ENCODE data around the gene TMEM178B. TPM values are rescaled to one million over a fixed set of nuclear protein-coding genes. Genes with fewer than 3 reads are reported as not detected.

The TMEM178B gene
- polyA plus RNA-seq, 1 of the 3 experiments (the other 2 are of a cell fraction) = 0.20 TPM

- Histone ChIP-seq H3K4me3 (ENCODE audit: low read depth in 2 of 2, low read length in 1 of 2) (no peak overlapping the region), H3F3A (replicated peaks; ENCODE audit: insufficient read depth) (no peaks in the 10 kb centered on the region), H3K27ac (ENCODE audit: low read depth in 2 of 2, low read length in 1 of 2) (no peak overlapping the region), H3K4me1 (ENCODE audit: control insufficient read depth in 1 of 2, insufficient read depth in 2 of 2, low read depth in 1 of 2, low read length in 1 of 2) (no peaks in the 10 kb centered on the region), H3K9me2 (no peaks in the 10 kb centered on the region), H3K79me2 (ENCODE audit: insufficient read depth) (no peaks in the 10 kb centered on the region), H3K9ac (no peak overlapping the region), H4K20me1 (ENCODE audit: insufficient read depth) (no peaks in the 10 kb centered on the region), H3K27me3 (ENCODE audit: insufficient read depth) (no peaks in the 10 kb centered on the region), H3K4me2 (no peak overlapping the region), H2AFZ (ENCODE audit: low read depth) (no peak overlapping the region), H3K36me3 (replicated peaks in 1 of 2; ENCODE audit: control insufficient read depth in 1 of 2, insufficient read depth in 2 of 2, low read length in 1 of 2) (no peaks in the 10 kb centered on the region), H3K9me3 (no peaks in the 10 kb centered on the region)
- TF ChIP-seq JUND (IDR thresholded peaks at IDR 0.05) = no peak
- TF ChIP-seq RAD21 (IDR thresholded peaks at IDR 0.05; ENCODE audit: low read length) = no peak
- TF ChIP-seq MEF2A (IDR thresholded peaks at IDR 0.05; ENCODE audit: borderline replicate concordance, low read depth) = no peak
- TF ChIP-seq RFX5 (IDR thresholded peaks at IDR 0.05; ENCODE audit: low read length) = no peak
- TF ChIP-seq GATA2 (CRISPR knock-in tag; IDR thresholded peaks at IDR 0.05) = no peak
- no peak for TF ChIP-seq USF1 (IDR thresholded peaks at IDR 0.05; ENCODE audit: borderline replicate concordance, low read depth)
- TF ChIP-seq POLR2AphosphoS5 (IDR thresholded peaks at IDR 0.05; ENCODE audit: low read depth, low read length) = no peak
- TF ChIP-seq GABPA (IDR thresholded peaks at IDR 0.05; ENCODE audit: low read depth) = no peak
- no peak for TF ChIP-seq MXI1 (IDR thresholded peaks at IDR 0.05; ENCODE audit: low read depth, low read length)
- TF ChIP-seq EZH2phosphoT487 (IDR thresholded peaks at IDR 0.05; ENCODE audit: borderline replicate concordance, low read depth) = no peak
- no peak for TF ChIP-seq IRF3 (IDR thresholded peaks at IDR 0.05; ENCODE audit: low read depth, low read length)
- TF ChIP-seq TCF12 (IDR thresholded peaks at IDR 0.05) = no peak
- TF ChIP-seq SIN3A (IDR thresholded peaks at IDR 0.05; ENCODE audit: borderline replicate concordance, low read depth, low read length) = no peak
- TF ChIP-seq NRF1 (IDR thresholded peaks at IDR 0.05; ENCODE audit: low read depth, low read length) = no peak
- TF ChIP-seq RCOR1 (IDR thresholded peaks at IDR 0.05; ENCODE audit: low read length) = no peak
- no peak for TF ChIP-seq SMC3 (IDR thresholded peaks at IDR 0.05; ENCODE audit: low read depth, low read length)
- TF ChIP-seq REST (IDR thresholded peaks at IDR 0.05; ENCODE audit: low read depth, low read length) = no peak
- TF ChIP-seq FOXM1 (IDR thresholded peaks at IDR 0.05; ENCODE audit: low read depth) = no peak
- no peak for DNase-seq
- 24% methylated on average over 4 of the region's 4 CpGs for WGBS (ENCODE audit: low lambda C conversion rate)
- ChIA-PET CTCF (interaction anchor here (1.2 to 1.4 kb wide), 2 partner anchors 10 to 29 kb away, joined by 3 read pairs; partner anchors contain the start of gene MRPS33), POLR2A (no interaction called here)
Measured at GRCh38 chr7:141043616-141044015, 30.2 kb upstream of the TMEM178B start.

Measured in SK-N-SH (cell line).